Activated CD4-positive, alpha-beta T cell treated with anti-CD3 and anti-CD28 coated beads, Interleukin-10, Interleukin-2, amounts not matched to agents 100 ng/mL and 50 ng/mL, durations not matched to agents 16 hours and 8 hours (primary cell): Measurements from ENCODE around the gene LHX2.

Experiments used
- DNase-seq: peaks from one replicate; pipeline ENCODE4 v3.0.0-alpha.2; 2020

The LHX2 gene

GRCh38 chr9:124068251-124068650, 56.7 kb downstream of the LHX2 start:
- DNase-seq = no peak

- no peak for DNase-seq
Measured at GRCh38 chr9:124074746-124075145, 63.2 kb downstream of the LHX2 start.

- DNase-seq = no peak
Measured at GRCh38 chr9:124075761-124076160, 64.2 kb downstream of the LHX2 start.

GRCh38 chr9:124077915-124078572, 66.5 kb downstream of the LHX2 start:
- no peak for DNase-seq

- no peak for DNase-seq
Measured at GRCh38 chr9:124078641-124079040, 67.1 kb downstream of the LHX2 start.

- DNase-seq = no peak
Measured at GRCh38 chr9:124079176-124079925, 67.8 kb downstream of the LHX2 start.

GRCh38 chr9:124082622-124083021, 71.1 kb downstream of the LHX2 start:
- DNase-seq = no peak
